GM12872 (cell line): ENCODE data around the gene PNPLA3.

ENCODE experiments used
- TF ChIP-seq, protein P1 (sequence below): IDR thresholded peaks from 3 replicates; pipeline ENCODE4 v1.5.1; 2011; ENCODE audit warnings: low read depth, mild to moderate bottlenecking, low read length, moderate library complexity; ENCODE audit not compliant: insufficient read depth

The PNPLA3 gene

DNA sequence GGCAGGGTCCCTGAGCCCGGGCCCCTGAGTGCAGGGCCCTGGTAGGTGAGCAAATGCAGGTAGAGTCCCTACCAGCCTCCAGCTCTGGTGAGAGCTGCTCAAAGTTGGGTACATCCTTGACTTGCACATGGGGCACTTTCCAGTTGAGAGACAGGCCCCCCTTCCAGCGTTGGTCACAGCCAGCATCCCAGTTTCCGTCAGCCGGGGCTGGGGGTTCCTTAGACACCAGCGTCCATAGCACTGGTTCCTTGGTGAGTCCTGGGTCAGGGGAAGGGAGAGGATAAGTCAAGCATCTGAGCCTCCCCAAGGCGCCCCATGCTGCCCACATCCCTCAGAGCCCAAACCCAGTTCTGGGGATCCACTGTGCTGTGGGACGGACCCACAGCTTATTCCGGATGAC lies 37.4 kb upstream of the PNPLA3 start:
- TF ChIP-seq, protein P1, sequence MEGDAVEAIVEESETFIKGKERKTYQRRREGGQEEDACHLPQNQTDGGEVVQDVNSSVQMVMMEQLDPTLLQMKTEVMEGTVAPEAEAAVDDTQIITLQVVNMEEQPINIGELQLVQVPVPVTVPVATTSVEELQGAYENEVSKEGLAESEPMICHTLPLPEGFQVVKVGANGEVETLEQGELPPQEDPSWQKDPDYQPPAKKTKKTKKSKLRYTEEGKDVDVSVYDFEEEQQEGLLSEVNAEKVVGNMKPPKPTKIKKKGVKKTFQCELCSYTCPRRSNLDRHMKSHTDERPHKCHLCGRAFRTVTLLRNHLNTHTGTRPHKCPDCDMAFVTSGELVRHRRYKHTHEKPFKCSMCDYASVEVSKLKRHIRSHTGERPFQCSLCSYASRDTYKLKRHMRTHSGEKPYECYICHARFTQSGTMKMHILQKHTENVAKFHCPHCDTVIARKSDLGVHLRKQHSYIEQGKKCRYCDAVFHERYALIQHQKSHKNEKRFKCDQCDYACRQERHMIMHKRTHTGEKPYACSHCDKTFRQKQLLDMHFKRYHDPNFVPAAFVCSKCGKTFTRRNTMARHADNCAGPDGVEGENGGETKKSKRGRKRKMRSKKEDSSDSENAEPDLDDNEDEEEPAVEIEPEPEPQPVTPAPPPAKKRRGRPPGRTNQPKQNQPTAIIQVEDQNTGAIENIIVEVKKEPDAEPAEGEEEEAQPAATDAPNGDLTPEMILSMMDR: no peak

DNA sequence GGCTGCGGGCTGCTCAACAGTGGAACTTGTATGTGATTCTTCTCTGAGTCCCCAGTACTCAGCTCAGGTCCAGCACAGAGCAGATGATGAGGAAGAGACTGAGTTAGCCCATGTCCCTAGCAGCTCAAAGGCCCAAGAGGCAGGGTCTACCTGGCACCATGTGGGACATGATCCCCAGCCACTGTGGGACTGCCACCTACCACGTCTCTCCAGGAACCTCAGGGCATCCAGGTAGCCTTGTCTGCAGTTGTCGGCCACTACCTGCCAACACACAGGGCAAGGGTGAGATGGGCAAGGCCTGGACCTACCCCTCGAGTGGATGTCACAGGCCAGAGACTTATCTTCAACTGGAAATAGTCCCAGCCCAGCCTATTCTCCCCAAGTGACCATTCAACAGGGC lies 36.2 kb upstream of the PNPLA3 start:
- TF ChIP-seq, protein P1: no peak

DNA sequence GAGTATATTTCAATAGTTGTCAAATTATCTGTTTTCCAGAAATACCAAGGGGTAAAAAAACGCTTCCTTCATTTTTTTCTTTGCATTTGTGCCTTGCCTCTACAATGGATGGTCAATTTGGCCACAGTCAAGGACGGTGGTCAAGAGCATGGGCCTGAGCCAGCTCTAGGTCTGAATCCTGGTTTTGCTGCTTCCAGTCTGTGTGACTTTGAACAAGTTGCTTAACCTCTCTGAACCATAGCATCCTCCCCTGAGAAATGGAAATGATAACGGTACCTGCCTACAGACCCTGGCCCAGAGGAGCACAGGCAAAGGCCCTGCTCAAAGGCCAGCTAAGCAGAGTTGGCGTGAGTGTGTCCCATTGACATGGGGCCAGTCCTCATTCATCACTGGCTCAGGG lies 34.9 kb upstream of the PNPLA3 start:
- TF ChIP-seq, protein P1: no peak

DNA sequence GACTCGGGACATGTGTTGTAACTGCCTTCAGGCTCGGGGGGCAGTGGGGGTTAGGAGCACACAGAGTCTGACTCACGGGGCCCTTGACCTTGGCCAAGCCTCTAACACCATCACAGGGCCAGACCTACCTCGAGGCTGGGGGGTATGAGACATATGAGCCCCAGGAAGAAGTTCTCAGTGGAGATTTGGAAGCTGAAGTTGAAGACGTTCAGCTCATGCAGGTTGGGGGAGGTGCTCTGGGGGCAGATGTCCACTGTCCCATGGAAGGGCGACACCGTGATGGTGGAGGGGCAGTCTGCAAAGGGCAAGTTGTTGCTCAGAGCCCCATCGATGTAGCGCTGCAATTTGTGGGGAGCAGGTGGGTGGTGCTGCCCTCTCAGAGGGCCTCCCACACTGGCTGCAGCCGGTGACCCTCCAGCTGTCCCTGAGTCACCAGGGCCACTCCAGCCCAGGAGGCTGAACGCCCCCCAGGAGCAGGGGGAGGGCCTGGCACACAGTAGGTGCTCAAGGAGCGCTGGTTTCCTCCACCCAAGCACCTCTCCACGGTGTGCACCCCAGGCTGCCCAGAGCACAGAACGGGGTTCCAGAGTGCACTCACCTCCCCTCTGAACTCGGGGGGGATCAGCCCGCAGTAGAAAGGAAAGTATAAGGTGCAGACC lies 34.3 kb upstream of the PNPLA3 start:
- TF ChIP-seq, protein P1: no peak

DNA sequence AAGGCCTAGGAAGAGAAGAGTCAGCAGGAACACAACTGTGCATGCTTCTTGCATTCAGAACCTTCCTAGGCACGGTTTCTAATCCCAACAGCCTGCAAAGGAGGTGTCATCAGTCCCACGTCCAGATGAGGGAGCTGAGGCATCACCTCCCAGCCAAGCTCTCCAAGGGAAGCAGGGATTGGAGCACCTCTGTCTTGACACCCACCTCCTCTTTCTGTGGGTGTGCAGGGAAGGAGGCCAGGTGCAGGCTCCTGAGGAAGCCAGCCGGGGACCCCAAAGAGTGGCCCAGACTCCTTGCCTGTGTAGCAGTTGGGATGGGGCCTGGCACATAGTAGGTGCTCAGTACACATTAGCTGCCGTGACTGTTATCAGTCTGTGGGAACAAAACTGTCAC lies 33.7 kb upstream of the PNPLA3 start:
- TF ChIP-seq, protein P1: no peak

DNA sequence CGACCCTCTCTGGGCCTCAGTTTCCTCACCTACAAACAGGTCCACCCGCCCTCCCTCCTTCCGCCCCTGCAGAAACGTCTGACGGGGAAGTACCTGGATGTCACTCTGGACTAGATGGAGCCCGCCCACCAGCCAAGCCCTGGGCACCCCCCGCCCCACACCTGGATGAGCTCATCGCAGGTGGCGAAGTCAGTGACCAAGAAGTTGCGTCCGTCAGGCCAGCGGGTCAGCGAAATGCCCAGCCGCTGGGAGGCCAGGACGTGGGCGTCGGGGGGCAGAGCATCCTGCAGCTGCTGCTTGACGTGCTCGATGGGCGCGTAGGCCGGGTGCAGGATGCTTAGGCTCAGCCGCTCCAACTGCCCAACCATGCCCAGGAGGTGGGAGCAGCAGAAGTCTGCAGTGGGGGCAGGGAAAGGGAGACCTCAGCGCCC lies 32.7 kb upstream of the PNPLA3 start:
- TF ChIP-seq, protein P1: no peak

DNA sequence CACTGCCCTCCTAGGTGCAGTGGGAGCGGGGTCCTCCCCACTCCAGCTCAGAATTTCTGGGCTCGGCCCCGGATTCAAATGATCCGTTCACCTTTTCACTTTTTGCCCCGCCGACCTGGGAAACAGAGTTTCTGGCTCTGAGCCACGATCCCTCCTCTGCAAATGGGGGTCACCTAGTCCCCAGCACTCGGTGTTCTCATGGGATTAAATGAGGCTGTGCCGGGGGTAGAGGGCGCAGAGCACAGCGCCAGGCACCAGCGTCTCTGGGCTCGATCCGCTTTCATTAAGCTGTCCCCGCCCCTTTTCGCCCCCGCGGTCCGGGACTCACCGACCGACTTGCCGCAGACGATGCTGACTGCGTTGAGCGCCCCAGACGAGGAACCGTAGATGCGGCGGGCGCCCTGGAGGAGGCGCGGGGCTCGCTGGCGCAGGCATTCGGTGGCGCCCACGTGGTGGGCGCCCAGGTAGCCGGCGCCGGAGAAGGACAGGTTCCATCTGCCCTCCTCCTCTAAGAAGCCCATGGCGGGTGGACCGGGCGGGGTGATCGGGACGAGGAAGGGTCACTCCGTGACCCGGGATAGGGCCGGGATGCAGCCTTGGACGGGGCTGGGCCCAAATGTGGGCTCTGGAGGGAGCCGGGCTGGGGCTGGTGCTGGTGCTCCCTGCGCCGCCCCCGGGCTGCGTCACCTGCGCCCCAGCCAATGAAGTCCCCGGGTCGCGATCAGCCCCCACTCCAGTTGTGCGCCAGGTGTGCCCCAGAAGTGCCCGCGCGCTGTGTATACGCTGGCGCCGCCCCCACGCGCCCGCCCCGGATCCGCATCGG lies 32.0 kb upstream of the PNPLA3 start, which contains the start of gene PNPLA5:
TSS of gene PNPLA5 (minus strand) at position 654 of the 823 bp plus-strand sequence. CDS start at position 521, 133 bp downstream.
- TF ChIP-seq, protein P1: no peak
